ENCODE results near the gene ZNF649. TPM values are rescaled to one million over a fixed set of nuclear protein-coding genes. Genes with fewer than 3 reads are reported as not detected.

The ZNF649 gene
- total and polyA plus RNA-seq, 10 of the 15 experiments (the other 5 are each of a cell fraction or from before 2014, with no cell fraction given), result 0.87 to 9.7 (median 4.7) TPM

- SMC1A ChIA-PET (ENCODE audit: uncharacterized antibody, unreplicated experiment), result no interaction called here
- POLR2A ChIA-PET, result no interaction called here
- BruUV-seq (replicated peaks), result no TSS peak
These were observed 27.1 kb upstream of the ZNF649 start for GRCh38 chr19:51931921-51932320.

More at GRCh38 chr19:51931921-51932320, 27.1 kb upstream of the ZNF649 start:
- no peak overlapping the region for H3K27ac ChIP-seq (ENCODE audit: control insufficient read depth, insufficient read depth)
- no peak overlapping the region for H3K9ac ChIP-seq (ENCODE audit: control insufficient read depth, insufficient read depth, low read length)
- H3K9me3 ChIP-seq (replicated peaks; ENCODE audit: control insufficient read depth, insufficient read depth, low read length), result peaks cover 19% of the 10 kb centered on the region; the same call in 2 of the 3 replicates
- no peak overlapping the region for H3K4me2 ChIP-seq (ENCODE audit: control insufficient read depth, insufficient read depth)
- H3K27me3 ChIP-seq (replicated peaks in 1 of 2; ENCODE audit: control insufficient read depth in 2 of 2, insufficient read depth in 2 of 2, low read length in 1 of 2), result no peaks in the 10 kb centered on the region
- RAD21 ChIA-PET (ENCODE audit: unreplicated experiment), result no interaction called here
- H4K20me1 ChIP-seq (ENCODE audit: control insufficient read depth, insufficient read depth), result no peaks in the 10 kb centered on the region
- in situ Hi-C loops (cut with MboI) (no loop called here), intact Hi-C loops (cut with micrococcal nuclease; ENCODE audit: unreplicated experiment) (no loop called here)
- 0 out of 2 replicates have a peak, but pooled peaks cover 2% of the 10 kb centered on the region for H3K4me1 ChIP-seq (ENCODE audit: control insufficient read depth, insufficient read depth, low read length)
- CTCF ChIA-PET, result no interaction called here
- peaks cover 5 to 11% of the 10 kb centered on the region in 2 experiments; a peak in 3 of 4 replicates for H3K36me3 ChIP-seq (ENCODE audit: control insufficient read depth in 2 of 2, insufficient read depth in 2 of 2, low read length in 1 of 2)
- 89% methylated on average over 8 of the region's 8 CpGs for WGBS (ENCODE audit: insufficient coverage, insufficient replicate concordance, low lambda C conversion rate, missing lambda C conversion rate)
- H2AFZ ChIP-seq (ENCODE audit: control insufficient read depth, low read depth, low read length), result no peak overlapping the region
- TF ChIP-seq CHD1 (IDR thresholded peaks at IDR 0.05; ENCODE audit: low read depth, low read length) (no peak), KAT2A (conservative IDR thresholded peaks at IDR 0.05; ENCODE audit: control insufficient read depth, low read depth, low read length) (no peak), TCF12 (IDR thresholded peaks at IDR 0.05; ENCODE audit: low read depth, low read length) (no peak), EZH2 (IDR thresholded peaks at IDR 0.05; ENCODE audit: borderline replicate concordance, control insufficient read depth, low read depth, low read length) (no peak), POLR2A (IDR thresholded peaks at IDR 0.05; ENCODE audit: low read depth, low read length) (no peak), DPF2 (IDR thresholded peaks at IDR 0.05) (no peak), NRF1 (conservative IDR thresholded peaks at IDR 0.05; ENCODE audit: low read depth, low read length) (no peak), ATF7 (IDR thresholded peaks at IDR 0.05; ENCODE audit: low read depth) (no peak), HDAC2 (IDR thresholded peaks at IDR 0.05) (no peak), SIX5 (IDR thresholded peaks at IDR 0.05; ENCODE audit: low read depth, low read length, severe bottlenecking) (no peak), ZZZ3 (IDR thresholded peaks at IDR 0.05; ENCODE audit: control insufficient read depth, insufficient read length, low read depth) (no peak), NFIC (IDR thresholded peaks at IDR 0.05; ENCODE audit: low read depth, low read length) (no peak), EGR1 (IDR thresholded peaks at IDR 0.05; ENCODE audit: borderline replicate concordance in 1 of 2, low read depth in 2 of 2, low read length in 2 of 2) (no peak), ZNF207 (IDR thresholded peaks at IDR 0.05; ENCODE audit: borderline replicate concordance) (no peak), JUND (IDR thresholded peaks at IDR 0.05; ENCODE audit: low read depth, low read length) (no peak), HDGF (IDR thresholded peaks at IDR 0.05) (no peak), CBX3 (IDR thresholded peaks at IDR 0.05; ENCODE audit: borderline replicate concordance, low read depth) (no peak), YBX1 (IDR thresholded peaks at IDR 0.05) (no peak)
- TF ChIP-seq, protein P1, sequence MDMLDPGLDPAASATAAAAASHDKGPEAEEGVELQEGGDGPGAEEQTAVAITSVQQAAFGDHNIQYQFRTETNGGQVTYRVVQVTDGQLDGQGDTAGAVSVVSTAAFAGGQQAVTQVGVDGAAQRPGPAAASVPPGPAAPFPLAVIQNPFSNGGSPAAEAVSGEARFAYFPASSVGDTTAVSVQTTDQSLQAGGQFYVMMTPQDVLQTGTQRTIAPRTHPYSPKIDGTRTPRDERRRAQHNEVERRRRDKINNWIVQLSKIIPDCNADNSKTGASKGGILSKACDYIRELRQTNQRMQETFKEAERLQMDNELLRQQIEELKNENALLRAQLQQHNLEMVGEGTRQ (IDR thresholded peaks at IDR 0.05; ENCODE audit: borderline replicate concordance, low read depth, low read length), result no peak
- TF ChIP-seq, protein P2, sequence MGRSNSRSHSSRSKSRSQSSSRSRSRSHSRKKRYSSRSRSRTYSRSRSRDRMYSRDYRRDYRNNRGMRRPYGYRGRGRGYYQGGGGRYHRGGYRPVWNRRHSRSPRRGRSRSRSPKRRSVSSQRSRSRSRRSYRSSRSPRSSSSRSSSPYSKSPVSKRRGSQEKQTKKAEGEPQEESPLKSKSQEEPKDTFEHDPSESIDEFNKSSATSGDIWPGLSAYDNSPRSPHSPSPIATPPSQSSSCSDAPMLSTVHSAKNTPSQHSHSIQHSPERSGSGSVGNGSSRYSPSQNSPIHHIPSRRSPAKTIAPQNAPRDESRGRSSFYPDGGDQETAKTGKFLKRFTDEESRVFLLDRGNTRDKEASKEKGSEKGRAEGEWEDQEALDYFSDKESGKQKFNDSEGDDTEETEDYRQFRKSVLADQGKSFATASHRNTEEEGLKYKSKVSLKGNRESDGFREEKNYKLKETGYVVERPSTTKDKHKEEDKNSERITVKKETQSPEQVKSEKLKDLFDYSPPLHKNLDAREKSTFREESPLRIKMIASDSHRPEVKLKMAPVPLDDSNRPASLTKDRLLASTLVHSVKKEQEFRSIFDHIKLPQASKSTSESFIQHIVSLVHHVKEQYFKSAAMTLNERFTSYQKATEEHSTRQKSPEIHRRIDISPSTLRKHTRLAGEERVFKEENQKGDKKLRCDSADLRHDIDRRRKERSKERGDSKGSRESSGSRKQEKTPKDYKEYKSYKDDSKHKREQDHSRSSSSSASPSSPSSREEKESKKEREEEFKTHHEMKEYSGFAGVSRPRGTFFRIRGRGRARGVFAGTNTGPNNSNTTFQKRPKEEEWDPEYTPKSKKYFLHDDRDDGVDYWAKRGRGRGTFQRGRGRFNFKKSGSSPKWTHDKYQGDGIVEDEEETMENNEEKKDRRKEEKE (IDR thresholded peaks at IDR 0.05), result no peak
- peaks cover 6% of the 10 kb centered on the region for H3K79me2 ChIP-seq (ENCODE audit: control insufficient read depth, insufficient read depth, low read length)
- no peak for ATAC-seq
- H3K4me3 ChIP-seq, result no peak overlapping the region
- DNase-seq (ENCODE audit: low read depth, low spot score), result no peak
- no peak for FAIRE-seq
